Esophagus squamous epithelium (tissue), 4 donors: ENCODE measurements around the gene LARP4B.
"Not testable (repeated sequence)": the region's sequence is repeated elsewhere in the genome, so short reads cannot be mapped to it uniquely, and the experiment has no call there.

ENCODE experiments used
- CTCF ChIP-seq, 6 experiments: fragments of 450-650 bp in 4 of 6; fragments of 200-600 bp in 2 of 6; sonication (generic) in 2 of 6; IDR thresholded peaks; one replicate each; pipeline ENCODE4 v1.5.1; 2016 to 2019; ENCODE audit warnings: antibody characterized with exemption in 6 of 6, mild to moderate bottlenecking in 4 of 6, moderate library complexity in 4 of 6
- POLR2A ChIP-seq, 4 donors: fragments of 450-650 bp; IDR thresholded peaks; one replicate each; pipeline ENCODE4 v1.6.1; 2017; ENCODE audit warnings: antibody characterized with exemption in 4 of 4, mild to moderate bottlenecking in 4 of 4, moderate library complexity in 3 of 4

- TF ChIP-seq CTCF, POLR2A (IDR thresholded peaks at IDR 0.05): not testable (repeated sequence)
These were observed 2.7 kb upstream of the LARP4B start for GRCh38 chr10:934165-934564.
